GM18526 (cell line): ENCODE measurements around the gene SLC35A2.

Source experiments
- POLR2A ChIP-seq: IDR thresholded peaks from 3 replicates; pipeline ENCODE4 v1.6.1; 2011; ENCODE audit not compliant: insufficient read length; ENCODE audit errors: extremely low read depth

SLC35A2 gene

DNA sequence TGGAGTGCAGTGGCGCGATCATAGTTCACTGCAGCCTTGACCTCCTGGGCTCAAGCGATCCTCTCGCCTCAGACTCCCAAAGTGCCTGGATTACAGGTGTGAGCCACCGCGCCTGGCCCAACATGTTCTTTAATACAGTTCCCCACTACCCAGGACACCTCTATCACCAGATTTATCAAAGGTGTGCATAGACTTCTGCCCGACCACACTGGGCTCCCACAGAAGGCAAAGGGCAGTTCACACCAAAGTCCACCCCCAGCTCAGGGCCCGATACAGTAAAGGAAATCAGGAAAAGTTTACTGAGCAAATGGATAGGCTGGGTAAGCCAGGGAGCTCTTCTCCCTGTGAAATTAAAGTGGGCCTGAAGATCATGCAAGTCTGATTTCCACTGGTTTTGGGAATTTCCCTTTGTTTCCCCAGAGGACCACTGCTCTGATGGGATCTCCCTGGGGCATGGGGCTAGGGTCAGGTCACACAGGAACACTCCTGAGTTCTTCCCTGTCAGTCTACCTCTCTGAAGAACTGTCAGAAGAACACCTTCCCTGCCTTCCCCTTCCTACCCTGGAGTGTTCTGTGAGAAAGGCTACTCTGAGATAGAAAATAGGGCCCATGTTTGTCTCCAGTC is 25.1 kb upstream of the SLC35A2 start:
- no peak for TF ChIP-seq POLR2A

DNA sequence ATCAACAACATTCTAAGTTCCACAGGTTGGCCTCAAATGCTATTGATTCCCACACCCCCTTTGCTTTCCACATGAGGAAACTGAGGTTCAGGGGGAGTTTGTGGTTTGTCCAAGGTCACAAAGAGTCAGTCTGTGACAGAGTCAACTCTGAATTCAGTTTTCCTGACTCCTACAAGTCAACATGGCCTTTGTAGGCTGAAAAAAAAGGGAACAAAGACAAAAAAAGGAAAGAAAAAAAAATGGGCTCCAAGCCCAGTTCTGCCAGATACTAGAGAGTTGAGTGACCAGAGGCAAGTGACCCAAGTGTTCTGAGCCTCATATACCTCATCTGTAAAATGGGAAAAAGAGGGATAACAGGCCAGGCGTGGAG is 23.8 kb upstream of the SLC35A2 start:
- no peak for TF ChIP-seq POLR2A

DNA sequence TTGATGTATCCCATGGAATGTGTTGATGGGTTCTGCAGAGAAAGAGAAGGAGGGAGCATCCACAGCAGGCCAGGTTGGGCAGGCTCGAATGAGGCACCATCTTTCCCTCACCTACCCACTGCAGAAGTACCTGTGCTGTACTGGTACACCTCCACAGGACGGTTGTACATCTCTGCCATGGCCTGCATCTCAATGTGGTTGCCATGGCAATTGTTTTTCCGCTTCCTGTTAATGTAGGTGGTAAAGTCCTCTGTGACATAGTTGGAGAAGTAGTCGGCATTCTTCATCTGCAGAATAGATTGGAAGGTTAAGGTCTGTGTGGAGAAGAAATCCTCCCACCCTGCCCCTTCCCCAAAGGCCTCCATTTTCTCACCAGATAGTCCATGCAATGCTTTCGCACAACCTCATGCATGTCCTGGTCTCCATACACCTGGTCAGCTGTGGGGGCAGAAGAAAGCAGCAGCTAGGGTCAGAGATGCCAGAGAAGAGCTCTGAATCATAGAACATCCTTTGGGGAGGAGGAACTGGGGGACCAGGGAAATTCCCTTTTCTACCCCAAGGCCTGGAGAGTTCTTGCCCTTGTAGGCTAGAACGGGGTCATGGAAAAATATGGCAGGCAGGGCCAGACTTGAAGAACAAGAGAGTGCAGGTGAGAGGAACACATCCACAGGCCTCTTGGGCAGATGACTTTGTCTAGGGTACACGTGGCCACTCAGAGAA is 23.3 kb upstream of the SLC35A2 start:
- no peak for TF ChIP-seq POLR2A

DNA sequence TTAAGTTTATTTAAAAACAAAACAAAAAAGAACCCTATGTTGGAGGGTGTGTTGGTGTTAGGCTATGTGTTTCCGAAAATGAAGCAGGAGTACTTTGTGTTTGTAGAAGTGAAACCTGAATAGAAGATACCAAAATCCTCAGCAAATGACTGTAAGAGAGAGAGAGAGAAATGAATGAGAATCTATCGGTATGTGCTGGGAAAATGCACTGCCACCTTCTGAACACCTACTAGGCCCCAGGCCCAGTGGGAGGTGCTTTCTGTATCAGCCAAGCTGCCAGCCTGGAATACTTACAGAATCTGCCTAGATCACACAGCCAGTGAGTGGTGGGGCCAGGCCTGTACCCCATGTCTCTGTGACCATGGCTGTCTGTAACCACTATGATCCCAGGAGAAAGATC is 22.3 kb upstream of the SLC35A2 start:
- no peak for TF ChIP-seq POLR2A

DNA sequence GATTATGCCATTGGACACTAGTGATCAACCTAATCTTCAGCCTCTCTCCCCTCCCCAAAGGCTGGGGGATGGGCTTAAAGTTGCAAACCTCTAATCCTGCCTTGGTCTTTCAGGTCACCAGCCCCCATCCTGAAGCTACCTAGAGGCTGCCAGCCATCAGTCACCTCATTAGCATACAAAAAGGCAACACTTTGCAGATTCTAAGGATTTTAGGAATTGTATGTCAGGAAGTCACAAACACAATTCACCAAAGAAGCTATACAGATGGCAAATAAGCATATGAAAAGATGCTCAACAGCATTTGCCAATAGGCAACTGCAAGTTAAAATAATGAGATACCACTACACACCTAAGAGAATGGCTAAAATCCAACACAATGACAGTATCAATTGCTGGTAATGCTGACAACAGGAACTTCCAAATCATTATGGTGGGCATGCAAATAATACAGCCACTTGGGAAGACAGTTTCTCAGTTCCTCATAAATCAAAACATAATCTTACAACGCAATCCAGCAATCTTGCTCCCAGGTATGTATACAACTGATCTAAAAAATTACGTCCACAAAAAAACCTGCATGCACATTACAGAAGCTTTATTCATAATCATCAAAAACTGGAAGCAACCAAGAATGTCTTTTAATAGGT is 16.4 kb upstream of the SLC35A2 start:
- no peak for TF ChIP-seq POLR2A

DNA sequence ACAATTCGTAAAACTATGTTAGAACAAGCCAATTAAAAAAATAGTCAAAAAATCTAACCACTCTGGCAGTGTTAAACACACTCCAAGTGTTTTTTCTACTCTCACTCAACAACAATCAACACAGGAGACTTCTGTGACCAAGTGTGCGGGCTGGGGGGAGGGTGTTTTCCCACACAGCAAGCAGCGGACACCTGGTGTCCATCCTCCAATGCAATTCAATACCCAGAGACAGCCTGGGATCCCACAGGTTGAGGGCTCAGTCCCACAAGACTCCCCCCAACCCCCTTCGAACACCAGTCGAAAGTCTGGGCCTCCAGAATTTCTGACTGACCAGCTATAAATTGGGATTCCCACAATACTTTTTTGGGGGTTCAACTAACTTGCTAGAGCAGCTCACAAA is 15.7 kb upstream of the SLC35A2 start:
- TF ChIP-seq POLR2A: no peak

DNA sequence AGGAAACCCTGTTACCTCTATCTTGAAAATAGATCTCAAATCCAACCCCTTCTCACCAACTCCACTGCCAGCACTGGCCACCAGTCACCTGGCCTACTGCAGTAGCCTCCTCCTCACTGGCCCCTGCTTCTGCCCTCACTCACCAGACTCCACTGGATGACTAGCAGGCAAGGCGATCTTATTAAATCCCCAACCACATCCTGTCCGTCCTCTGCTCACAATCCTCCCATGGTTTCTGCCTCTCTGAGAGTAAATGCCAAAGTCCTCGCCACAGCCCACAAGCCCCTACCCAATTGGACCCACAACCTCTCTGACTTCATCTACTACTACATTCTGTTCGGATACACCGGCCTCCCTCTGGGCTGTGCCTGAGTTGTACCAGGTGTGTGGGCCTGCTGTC is 12.8 kb upstream of the SLC35A2 start:
- no peak for TF ChIP-seq POLR2A

DNA sequence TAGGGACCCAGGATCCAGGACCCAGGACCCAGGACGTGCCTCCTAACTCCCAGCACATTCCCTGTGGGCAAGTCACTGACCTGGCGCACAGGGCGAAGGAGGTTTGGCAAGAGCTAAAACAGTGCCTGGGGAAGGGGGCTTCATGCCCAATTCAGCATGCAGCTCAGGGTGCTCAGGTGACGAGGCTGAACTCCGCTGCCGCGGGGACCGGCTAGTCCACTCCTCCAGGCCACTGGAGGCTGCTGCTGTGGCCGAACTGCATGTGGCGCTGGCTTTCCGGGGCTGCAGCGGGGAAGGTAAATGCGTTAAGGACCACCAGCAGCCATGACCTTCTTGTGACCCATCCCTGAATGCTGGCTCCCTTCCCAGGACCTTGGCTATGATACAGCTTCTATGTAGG is 12.3 kb upstream of the SLC35A2 start:
- TF ChIP-seq POLR2A: no peak

DNA sequence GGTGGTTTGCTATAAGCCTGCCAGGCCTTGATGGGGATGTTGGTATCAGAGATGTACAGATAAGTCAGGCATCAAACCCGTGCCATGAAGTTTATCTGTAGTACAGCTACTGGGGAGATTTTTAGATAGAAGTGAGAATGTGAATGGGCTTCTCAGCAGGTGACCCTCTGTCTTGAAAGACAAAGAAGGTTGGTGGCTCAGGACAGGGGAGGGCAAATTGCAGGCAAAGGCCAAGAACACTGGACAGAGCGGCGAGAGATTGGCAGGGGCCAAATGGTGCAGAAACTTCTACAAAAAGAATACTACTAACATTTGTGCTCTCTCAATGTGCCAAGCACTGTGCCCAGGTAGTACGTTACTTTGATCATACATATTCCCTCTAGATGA is 9.3 kb upstream of the SLC35A2 start:
- no peak for TF ChIP-seq POLR2A

DNA sequence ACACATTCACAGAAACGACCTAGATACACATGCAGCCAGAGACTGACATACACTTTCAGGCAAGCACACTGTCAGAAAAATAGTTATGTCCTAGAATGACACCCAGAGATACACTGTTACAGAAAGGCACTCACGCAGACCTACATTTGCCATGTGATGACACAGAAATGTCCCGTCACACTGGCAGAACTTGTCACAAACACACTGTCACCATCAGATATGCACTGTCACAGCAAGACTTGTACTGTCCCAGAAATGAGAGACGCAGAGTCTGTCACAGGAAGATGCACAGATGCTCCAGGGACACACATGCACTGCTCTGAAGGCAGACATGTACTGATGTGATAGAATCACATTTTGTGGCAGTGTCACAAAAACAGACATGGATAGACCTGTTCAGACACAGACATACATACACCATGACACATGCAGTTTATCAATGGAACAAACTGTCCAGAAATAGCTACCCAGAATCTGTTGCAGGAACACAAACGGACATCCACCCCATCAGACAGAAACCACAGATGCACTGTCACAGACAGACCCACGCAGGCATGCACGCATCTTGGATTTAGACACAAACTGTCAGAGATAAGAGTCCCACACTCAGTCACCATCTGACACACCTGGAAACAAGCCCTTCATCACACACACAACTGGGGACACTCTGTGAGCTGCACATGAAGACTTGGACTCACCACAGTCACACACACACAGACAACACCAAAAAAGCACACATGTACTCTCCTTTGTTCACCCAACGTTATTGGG is 8.7 kb upstream of the SLC35A2 start:
- TF ChIP-seq POLR2A: no peak

DNA sequence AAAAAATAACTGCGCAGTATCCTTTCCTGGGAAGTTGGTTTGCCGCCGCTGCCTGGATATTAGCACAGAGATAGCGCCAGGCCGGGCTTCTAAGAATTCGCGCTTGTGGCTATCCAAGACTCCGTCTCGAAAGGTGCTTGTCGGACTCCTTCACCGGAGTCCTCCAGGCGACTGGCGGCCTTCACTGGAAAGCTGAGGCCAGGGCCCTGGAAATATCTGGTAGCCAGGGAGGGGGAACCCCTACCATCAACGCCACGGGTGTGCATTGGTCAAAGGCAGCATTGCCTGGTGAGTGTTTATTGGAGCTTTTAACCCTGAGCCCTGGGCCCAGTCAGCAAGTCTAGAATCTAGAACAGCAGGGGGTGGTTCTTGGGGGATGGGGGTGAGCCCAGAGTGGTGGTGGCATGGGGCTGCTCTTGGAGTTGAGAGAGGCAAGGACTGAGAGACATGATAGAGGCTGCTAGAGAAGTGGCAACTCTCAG is 8.0 kb upstream of the SLC35A2 start:
- no peak for TF ChIP-seq POLR2A

DNA sequence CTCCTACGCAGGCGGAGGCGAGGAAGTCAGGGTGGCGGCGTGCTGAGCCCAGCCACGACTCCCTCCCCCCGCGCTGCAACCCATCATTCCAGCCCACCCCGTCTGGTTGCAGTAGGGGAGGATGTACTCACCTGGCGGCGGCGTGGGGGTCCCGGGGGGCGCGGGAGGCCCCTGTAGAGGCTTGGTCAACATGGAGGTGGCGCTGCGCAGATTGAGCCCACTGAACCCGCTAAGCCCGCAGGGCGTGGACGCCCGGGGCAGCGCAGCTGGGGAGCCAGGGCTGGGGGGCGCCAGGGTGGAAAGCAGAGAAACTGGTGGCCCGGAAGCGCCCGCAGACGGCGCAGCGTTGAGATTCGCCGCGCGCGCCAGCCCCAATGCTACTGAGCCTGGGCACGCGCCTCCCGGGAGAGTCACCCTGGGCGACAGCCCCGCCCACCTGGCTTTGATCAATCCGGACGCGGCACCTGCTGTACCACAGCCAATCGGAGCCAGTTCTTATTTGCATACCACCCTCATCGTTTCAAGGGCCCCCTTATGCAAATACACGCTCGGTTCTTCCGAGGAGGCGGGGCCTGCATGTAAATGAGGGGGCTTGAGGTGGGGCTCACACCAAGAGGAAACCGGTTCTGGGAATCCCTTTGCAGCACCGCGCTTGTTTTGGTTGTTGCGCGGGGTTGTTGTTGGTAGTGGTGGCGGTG is 7.3 kb upstream of the SLC35A2 start, which contains the start of gene PIM2:
TSS of gene PIM2 (minus strand) at position 382 of the 698 bp plus-strand sequence. CDS start at position 192, 190 bp downstream.
- TF ChIP-seq POLR2A: peak; percentile 98

DNA sequence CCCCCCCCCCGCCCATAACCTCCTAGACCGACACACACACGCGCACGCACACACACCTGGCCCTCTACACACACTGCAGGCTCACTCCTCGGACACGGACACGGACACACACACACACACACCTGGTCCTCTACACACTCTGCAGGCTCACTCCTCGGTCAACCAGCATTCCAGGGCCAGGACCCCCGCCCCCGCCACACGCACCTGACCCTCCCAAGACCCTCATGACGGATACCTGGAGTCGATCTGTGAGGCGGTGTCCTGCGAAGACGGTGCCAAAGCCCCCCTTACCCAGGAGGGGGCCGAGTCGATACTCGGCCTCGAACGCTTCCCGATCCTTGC is 6.8 kb upstream of the SLC35A2 start:
- TF ChIP-seq POLR2A: no peak

DNA sequence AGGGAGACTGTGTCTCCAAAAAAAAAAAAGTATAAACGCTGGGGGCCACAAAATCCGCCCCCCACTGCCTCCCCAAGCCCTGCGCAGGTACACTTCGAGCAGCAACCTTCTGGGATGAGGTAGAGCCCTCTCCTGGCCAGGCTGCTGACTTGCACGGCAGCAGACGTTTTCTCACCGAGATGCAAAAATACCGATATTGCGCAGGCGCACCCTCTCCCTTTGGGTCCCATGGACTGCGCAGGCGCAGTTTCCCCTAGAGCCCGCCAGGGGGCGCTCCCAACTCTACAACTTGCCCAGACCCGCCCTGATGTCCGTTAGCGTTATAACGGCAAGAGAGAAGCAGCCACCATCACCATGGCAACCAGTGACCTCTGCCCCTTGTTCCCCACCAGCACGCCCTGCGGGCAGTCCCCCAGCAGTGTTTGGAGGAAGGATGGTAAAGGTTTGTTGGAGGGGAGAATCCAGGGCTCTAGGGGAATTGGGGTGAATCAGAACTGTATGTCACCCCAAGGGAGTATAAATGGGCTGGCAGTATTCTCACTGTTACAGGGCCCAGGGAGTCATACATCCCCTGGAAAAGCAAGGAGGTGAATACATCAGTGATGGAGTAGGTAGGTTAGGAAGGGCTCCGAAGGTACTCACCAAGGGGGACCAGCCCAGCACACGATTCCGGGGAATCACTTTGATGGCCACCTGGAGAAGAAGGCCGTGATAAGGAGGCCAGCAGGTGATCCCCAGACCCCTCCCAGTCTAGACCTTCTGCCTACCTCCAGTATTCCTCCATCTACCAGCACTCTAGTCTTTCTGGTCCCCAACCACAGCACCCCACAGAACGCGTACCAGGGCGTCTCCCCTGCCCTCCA is 5.9 kb upstream of the SLC35A2 start:
- peak; percentile 13 for TF ChIP-seq POLR2A
